SJCRH30 (cell line): Measurements from ENCODE around the gene SLC25A21. TPM values are rescaled to one million over a fixed set of nuclear protein-coding genes. Genes with fewer than 3 reads are reported as not detected.
"Not testable (repeated sequence)": the region's sequence is repeated elsewhere in the genome, so short reads cannot be mapped to it uniquely, and the experiment has no call there.

Experiments used
- DNase-seq, 2 experiments: peaks; one replicate each; pipeline ENCODE4 v3.0.0-alpha.2; 2015 to 2020
- H3K27ac ChIP-seq: fragments of 250-450 bp; sonication (Bioruptor Pico); 2 replicates; pipeline ENCODE4 v1.5.1; 2020; ENCODE audit warnings: mild to moderate bottlenecking, moderate library complexity
- H3K27me3 ChIP-seq: fragments of 250-450 bp; sonication (Bioruptor Pico); 2 replicates; pipeline ENCODE4 v1.5.1; 2020; ENCODE audit warnings: mild to moderate bottlenecking, moderate library complexity
- H3K36me3 ChIP-seq: fragments of 250-450 bp; sonication (Bioruptor Pico); 2 replicates; pipeline ENCODE4 v1.5.1; 2020; ENCODE audit warnings: mild to moderate bottlenecking, moderate library complexity
- H3K4me1 ChIP-seq: fragments of 250-450 bp; sonication (Bioruptor Pico); 2 replicates; pipeline ENCODE4 v1.5.1; 2020; ENCODE audit warnings: mild to moderate bottlenecking, moderate library complexity
- H3K4me3 ChIP-seq: fragments of 250-450 bp; sonication (Bioruptor Pico); 2 replicates; pipeline ENCODE4 v1.5.1; 2020; ENCODE audit warnings: mild to moderate bottlenecking, moderate library complexity
- H3K9me3 ChIP-seq: fragments of 250-450 bp; sonication (Bioruptor Pico); replicated peaks from 2 replicates; pipeline ENCODE4 v1.5.1; 2020; ENCODE audit warnings: mild to moderate bottlenecking, moderate library complexity
- total RNA-seq: library from RNA; depleted of rRNA; stranded (reverse); fragments of >200 nt; shearing (Covaris generic); gene quantifications from 2 replicates; pipeline ENCODE4 v1.2.3, GENCODE V29; 2014

SLC25A21 gene
- total RNA-seq, 1 experiment from 2014 or later: 0.45 TPM

DNA sequence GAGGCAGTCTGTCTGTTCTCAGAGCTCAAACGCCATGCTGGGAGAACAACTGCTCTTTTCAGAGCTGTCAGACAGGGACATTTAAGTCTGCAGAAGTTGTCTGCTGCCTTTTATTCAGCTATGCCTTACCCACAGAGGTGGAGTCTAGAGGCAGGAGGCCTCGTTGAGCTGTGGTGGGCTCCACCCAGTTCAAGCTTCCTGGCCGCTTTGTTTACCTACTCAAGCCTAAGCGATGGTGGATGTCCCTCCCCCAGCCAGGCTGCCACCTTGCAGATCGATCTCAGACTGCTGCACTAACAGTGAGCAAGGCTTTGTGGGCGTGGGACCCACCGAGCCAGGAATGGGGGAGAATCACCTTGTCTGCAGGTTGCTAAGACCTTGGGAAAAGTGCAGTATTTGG, 473.0 kb downstream of the SLC25A21 start:
- H3K27me3 ChIP-seq: not testable (repeated sequence)

DNA sequence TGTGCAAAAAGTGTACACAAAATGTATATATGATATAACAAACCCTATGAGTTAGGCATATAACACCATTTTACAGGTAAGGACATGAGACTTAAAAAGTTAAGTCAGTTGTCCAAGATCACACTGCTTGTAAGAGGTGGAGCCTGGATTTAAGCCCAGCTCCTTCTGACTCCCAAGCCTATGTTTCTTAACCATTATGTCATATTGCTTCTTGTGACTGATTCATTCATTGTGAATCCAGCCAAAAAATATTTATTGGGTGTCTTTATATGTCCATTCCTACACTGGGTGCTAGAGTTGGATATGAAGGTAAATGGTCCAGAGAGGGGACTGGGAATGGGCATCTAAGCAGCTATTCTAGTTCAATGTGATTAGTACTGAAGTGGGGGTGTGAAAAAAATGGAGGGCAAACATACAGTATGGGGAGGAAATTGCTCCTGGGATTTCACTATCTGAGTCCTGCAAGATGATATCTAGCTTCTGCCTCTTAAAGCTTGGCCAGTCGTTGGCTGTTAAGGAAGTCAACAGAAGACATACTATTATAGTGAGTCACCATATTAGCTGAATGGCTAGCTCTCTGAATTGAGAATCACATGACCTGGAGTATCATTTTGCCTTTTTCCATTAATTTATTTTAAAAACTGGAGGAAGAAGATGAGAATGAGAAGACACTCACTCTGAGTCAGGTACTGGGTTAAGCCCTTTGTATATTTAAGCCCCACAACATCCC, 481.9 kb downstream of the SLC25A21 start:
- H3K4me1 ChIP-seq: no peaks in the 10 kb centered on the region

More for the DNA sequence above, 473.0 kb downstream of the SLC25A21 start:
- not testable (repeated sequence) for DNase-seq, H3K36me3 ChIP-seq, H3K4me3 ChIP-seq, H3K4me1 ChIP-seq, H3K27ac ChIP-seq, H3K9me3 ChIP-seq

GRCh38 chr14:36684946-36685345, 487.5 kb downstream of the SLC25A21 start:
- no peak for DNase-seq
- H3K9me3 ChIP-seq: no peaks in the 10 kb centered on the region
- H3K4me3 ChIP-seq: no peak overlapping the region
- no peaks in the 10 kb centered on the region for H3K36me3 ChIP-seq
- no peak overlapping the region for H3K27ac ChIP-seq
- H3K27me3 ChIP-seq: 0 out of 2 replicates have a peak, but pooled peaks cover 9% of the 10 kb centered on the region
- H3K4me1 ChIP-seq: no peaks in the 10 kb centered on the region

More for the DNA sequence above, 481.9 kb downstream of the SLC25A21 start:
- Histone ChIP-seq H3K4me3 (no peak overlapping the region), H3K36me3 (no peaks in the 10 kb centered on the region), H3K27me3 (no peaks in the 10 kb centered on the region), H3K9me3 (no peaks in the 10 kb centered on the region), H3K27ac (no peak overlapping the region)
- no peak for DNase-seq

- H3K4me3 ChIP-seq: no peak overlapping the region
- no peak overlapping the region for H3K27ac ChIP-seq
- DNase-seq: no peak
- H3K27me3 ChIP-seq: 0 out of 2 replicates have a peak, but pooled peaks cover 12% of the 10 kb centered on the region
- H3K9me3 ChIP-seq: no peaks in the 10 kb centered on the region
- no peaks in the 10 kb centered on the region for H3K36me3 ChIP-seq
- H3K4me1 ChIP-seq: no peaks in the 10 kb centered on the region
Measured at GRCh38 chr14:36683083-36683724, 489.2 kb downstream of the SLC25A21 start.

GRCh38 chr14:36682338-36682737, 490.1 kb downstream of the SLC25A21 start:
- no peaks in the 10 kb centered on the region for H3K36me3 ChIP-seq
- H3K27me3 ChIP-seq: 0 out of 2 replicates have a peak, but pooled peaks cover 21% of the 10 kb centered on the region
- no peak overlapping the region for H3K27ac ChIP-seq
- no peaks in the 10 kb centered on the region for H3K4me1 ChIP-seq
- H3K9me3 ChIP-seq: no peaks in the 10 kb centered on the region
- no peak for DNase-seq
- H3K4me3 ChIP-seq: no peak overlapping the region

DNA sequence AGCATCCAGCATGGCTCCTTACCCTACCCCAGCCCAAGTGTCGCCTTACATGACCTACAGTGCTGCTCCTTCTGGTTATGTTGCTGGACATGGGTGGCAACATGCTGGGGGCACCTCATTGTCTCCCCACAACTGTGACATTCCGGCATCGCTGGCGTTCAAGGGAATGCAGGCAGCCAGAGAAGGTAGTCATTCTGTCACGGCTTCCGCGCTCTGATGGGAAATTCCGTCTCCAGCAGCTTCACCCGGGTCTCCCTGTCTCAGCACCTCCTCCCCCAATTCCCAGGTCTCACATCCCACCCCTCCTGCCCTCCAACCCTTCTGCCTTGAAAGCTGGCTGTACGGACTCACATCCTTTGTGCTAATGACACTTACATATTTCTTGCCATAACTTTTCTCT, 496.2 kb downstream of the SLC25A21 start:
- H3K9me3 ChIP-seq: no peaks in the 10 kb centered on the region
- peaks cover 17% of the 10 kb centered on the region; the same call in 1 of the 2 replicates for H3K27me3 ChIP-seq
- no peak overlapping the region for H3K4me3 ChIP-seq
- DNase-seq: no peak
- H3K4me1 ChIP-seq: no peaks in the 10 kb centered on the region
- no peak overlapping the region for H3K27ac ChIP-seq
- H3K36me3 ChIP-seq: no peaks in the 10 kb centered on the region

DNA sequence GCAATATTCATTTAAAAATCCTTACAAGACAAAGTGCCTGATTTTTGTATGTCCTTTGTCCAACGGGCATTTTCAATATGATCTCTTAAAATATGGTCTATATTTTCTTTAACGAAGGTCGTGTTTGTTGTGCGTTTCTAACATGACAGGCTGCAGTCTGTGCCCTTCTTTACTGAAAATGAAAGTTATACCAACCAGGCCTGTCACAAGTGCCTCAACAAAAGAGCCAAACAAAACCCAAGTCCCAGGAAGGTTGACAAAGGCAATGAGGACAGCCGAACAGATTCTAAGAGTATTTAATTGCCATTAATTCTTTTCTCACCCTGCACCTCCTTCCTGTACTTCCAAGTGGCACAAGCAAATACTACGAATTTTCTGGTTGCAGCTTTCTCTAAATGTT, 496.8 kb downstream of the SLC25A21 start:
- DNase-seq: no peak
- Histone ChIP-seq H3K27me3 (peaks cover 17% of the 10 kb centered on the region; the same call in 1 of the 2 replicates), H3K4me3 (no peak overlapping the region), H3K4me1 (no peaks in the 10 kb centered on the region), H3K9me3 (no peaks in the 10 kb centered on the region), H3K27ac (no peak overlapping the region), H3K36me3 (no peaks in the 10 kb centered on the region)

GRCh38 chr14:36674659-36675058, 497.7 kb downstream of the SLC25A21 start:
- H3K4me3 ChIP-seq: no peak overlapping the region
- DNase-seq: no peak
- H3K27me3 ChIP-seq: peaks cover 17% of the 10 kb centered on the region; the same call in 1 of the 2 replicates
- no peaks in the 10 kb centered on the region for H3K4me1 ChIP-seq
- no peak overlapping the region for H3K27ac ChIP-seq
- H3K36me3 ChIP-seq: no peaks in the 10 kb centered on the region
- no peaks in the 10 kb centered on the region for H3K9me3 ChIP-seq

DNA sequence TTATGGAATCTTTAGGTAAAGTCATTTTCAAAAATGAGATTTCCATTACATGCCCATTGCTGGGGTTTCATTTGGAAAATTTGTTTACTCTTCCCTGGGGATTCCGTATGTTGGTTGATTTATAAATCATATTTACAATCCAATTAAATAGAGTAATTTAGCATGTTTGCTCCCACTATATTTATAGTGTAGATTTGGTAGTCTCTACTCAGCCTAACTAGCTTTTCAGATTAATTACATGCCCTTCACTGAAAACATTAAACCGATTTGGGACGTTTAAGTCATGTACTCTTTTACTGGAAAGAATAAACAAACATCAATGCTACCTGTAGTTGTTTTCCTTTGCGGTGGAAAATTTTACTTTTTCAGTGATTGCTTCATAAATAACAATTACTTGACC, 500.3 kb downstream of the SLC25A21 start:
- H3K36me3 ChIP-seq: no peaks in the 10 kb centered on the region
- no peak overlapping the region for H3K4me3 ChIP-seq
- no peaks in the 10 kb centered on the region for H3K4me1 ChIP-seq
- no peaks in the 10 kb centered on the region for H3K9me3 ChIP-seq
- no peak for DNase-seq
- no peak overlapping the region for H3K27ac ChIP-seq
- H3K27me3 ChIP-seq: peaks cover 2% of the 10 kb centered on the region; the same call in 1 of the 2 replicates

DNA sequence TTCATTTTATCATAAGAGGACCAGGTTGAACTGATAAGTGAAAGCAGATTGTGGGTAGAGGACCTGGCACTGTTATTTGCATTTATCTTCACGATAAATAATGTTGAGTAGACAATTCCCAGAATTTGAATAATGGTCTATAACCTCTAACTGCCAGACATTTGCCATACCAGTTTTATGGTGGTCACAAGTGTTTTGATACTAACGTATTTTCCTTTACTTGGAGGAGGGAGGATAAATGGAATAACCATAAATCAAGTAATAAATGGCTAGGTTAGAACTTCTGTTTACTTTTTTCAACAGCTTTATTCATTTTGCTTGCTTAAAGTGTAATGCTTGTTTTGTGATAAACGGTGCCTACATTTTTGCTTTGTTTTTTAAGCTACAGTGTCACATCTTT, 501.3 kb downstream of the SLC25A21 start:
- Histone ChIP-seq H3K9me3 (no peaks in the 10 kb centered on the region), H3K27me3 (peaks cover 2% of the 10 kb centered on the region; the same call in 1 of the 2 replicates), H3K27ac (no peak overlapping the region), H3K4me3 (no peak overlapping the region), H3K4me1 (no peaks in the 10 kb centered on the region), H3K36me3 (no peaks in the 10 kb centered on the region)
- no peak for DNase-seq

GRCh38 chr14:36667679-36668078, 504.7 kb downstream of the SLC25A21 start:
- Histone ChIP-seq H3K36me3 (no peaks in the 10 kb centered on the region), H3K9me3 (no peaks in the 10 kb centered on the region), H3K4me3 (no peak overlapping the region), H3K27me3 (no peaks in the 10 kb centered on the region), H3K27ac (no peak overlapping the region), H3K4me1 (no peaks in the 10 kb centered on the region)
- DNase-seq: no peak

DNA sequence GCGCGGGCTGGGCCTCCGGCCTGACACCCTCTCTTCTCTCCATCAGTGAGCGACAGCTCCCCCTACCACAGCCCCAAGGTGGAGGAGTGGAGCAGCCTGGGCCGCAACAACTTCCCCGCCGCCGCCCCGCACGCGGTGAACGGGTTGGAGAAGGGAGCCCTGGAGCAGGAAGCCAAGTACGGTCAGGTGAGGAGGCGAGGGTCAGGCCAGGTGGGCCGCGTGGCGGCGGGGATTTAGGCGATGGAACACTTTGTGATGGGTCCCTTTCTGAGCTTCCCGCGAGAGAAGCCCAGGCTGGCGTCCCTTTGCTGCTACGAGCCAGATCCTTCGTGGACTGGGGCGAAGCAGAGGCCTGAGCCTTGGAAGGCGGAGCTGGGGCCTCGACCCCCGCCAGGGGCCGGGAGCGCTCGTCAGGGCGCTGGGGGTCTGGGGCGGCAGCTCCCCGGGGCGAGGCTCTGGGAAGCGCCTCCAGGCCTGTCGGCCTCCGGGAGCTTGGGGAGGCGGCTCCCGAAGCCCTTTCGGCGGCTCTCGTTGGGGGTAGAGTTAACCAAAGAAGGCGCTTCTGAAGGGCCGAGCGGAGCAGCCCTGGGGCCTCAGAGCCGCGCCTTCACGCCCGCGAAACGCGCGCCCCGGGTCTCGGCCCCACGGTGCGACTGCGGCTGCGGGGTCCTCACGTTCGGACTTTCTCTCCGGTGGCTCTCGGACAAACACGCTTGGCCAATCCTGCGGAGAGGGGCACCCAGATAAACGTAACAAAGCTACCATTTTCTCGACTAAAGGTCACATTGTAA, 505.8 kb downstream of the SLC25A21 start:
- no peaks in the 10 kb centered on the region for H3K4me1 ChIP-seq
- no peak for DNase-seq
- H3K36me3 ChIP-seq: no peaks in the 10 kb centered on the region
- H3K4me3 ChIP-seq: no peak overlapping the region
- H3K27ac ChIP-seq: no peak overlapping the region
- no peaks in the 10 kb centered on the region for H3K9me3 ChIP-seq
- H3K27me3 ChIP-seq: no peaks in the 10 kb centered on the region

DNA sequence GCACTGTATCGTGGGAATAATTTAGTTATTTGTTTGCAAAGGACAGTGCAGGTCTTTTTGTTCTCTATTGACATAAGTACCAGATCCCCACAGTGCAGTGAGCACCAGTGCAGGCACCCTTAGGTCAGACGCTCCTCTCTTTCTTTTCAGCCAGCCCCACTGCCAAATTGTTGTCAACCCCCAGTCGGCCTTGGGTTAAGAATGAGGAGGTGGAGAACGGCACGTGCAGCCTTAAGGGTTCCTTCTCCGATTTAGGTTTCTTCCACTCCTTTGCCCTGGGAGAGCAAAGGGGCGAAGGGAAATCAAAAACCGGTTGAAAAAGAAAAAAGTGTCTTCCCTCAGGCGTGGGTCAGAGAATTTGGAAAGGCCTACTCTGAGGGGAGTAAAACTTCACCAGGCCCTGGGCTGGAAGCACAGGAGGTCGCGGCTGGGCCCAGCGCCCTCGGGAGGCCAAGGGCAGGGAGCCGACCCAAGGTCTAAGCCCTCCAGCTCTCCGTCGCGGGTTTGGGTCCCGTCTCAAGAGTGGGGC, 506.5 kb downstream of the SLC25A21 start:
- H3K4me1 ChIP-seq: no peaks in the 10 kb centered on the region
- H3K36me3 ChIP-seq: no peaks in the 10 kb centered on the region
- no peaks in the 10 kb centered on the region for H3K27me3 ChIP-seq
- H3K27ac ChIP-seq: no peak overlapping the region
- DNase-seq: no peak
- H3K4me3 ChIP-seq: no peak overlapping the region
- no peaks in the 10 kb centered on the region for H3K9me3 ChIP-seq

- H3K36me3 ChIP-seq: no peaks in the 10 kb centered on the region
- no peaks in the 10 kb centered on the region for H3K4me1 ChIP-seq
- no peak overlapping the region for H3K4me3 ChIP-seq
- no peaks in the 10 kb centered on the region for H3K27me3 ChIP-seq
- H3K27ac ChIP-seq: no peak overlapping the region
- DNase-seq: no peak
- no peaks in the 10 kb centered on the region for H3K9me3 ChIP-seq
Measured at GRCh38 chr14:36664322-36665193, 507.8 kb downstream of the SLC25A21 start.
